ENCODE data around the gene PAPOLB. TPM values are rescaled to one million over a fixed set of nuclear protein-coding genes. Genes with fewer than 3 reads are reported as not detected.

The PAPOLB gene
- total and polyA plus RNA-seq, 2 donors (not counting 3 experiments of a cell fraction or from before 2014, with no cell fraction given): 0.07 TPM; not detected in 1

- H3K9ac ChIP-seq (replicated peaks; ENCODE audit: extremely low read depth, insufficient read depth, low read length): no peak overlapping the region
- no peaks in the 10 kb centered on the region for H3K9me1 ChIP-seq (replicated peaks; ENCODE audit: control insufficient read depth, extremely low read depth, insufficient read depth, low read length)
- no peak for TF ChIP-seq JUN (IDR thresholded peaks at IDR 0.05; ENCODE audit: borderline replicate concordance, insufficient read depth, insufficient read length, low read depth)
- TF ChIP-seq CTCF (IDR thresholded peaks at IDR 0.05; ENCODE audit: extremely low read depth in 1 of 2, insufficient read depth in 1 of 2, low read depth in 1 of 2, low read length in 2 of 2): no peak
- TF ChIP-seq EZH2 (IDR thresholded peaks at IDR 0.05; ENCODE audit: borderline replicate concordance, low read depth, low read length, severe bottlenecking): no peak
- no peak for TF ChIP-seq FOS (IDR thresholded peaks at IDR 0.05; ENCODE audit: borderline replicate concordance, insufficient read depth, low read length)
- TF ChIP-seq POLR2A (IDR thresholded peaks at IDR 0.05; ENCODE audit: low read depth, low read length): no peak
- no peak for TF ChIP-seq MYC (IDR thresholded peaks at IDR 0.05; ENCODE audit: low read depth, low read length)
- no peak for TF ChIP-seq MAX (IDR thresholded peaks at IDR 0.05; ENCODE audit: insufficient read depth, insufficient read length)
- TF ChIP-seq GATA2 (IDR thresholded peaks at IDR 0.05; ENCODE audit: insufficient read depth, insufficient read length, low read depth, low read length): no peak
- no peak for TF ChIP-seq POLR2AphosphoS5 (IDR thresholded peaks at IDR 0.05; ENCODE audit: insufficient read depth, low read depth, low read length)
- H2AFZ ChIP-seq (ENCODE audit: low read depth, low read length): no peak overlapping the region
- FAIRE-seq: no peak
- H3K27ac ChIP-seq (ENCODE audit: insufficient read depth, low read depth, low read length): no peak overlapping the region
- intact Hi-C loops (cut with micrococcal nuclease): no loop called here
- no peaks in the 10 kb centered on the region for H4K20me1 ChIP-seq (replicated peaks; ENCODE audit: control insufficient read depth, extremely low read depth, insufficient read depth, low read length)
- no TSS peak for BruUV-seq (replicated peaks)
- H3K27me3 ChIP-seq (ENCODE audit: control insufficient read depth in 2 of 2, insufficient read depth in 2 of 2, low read length in 2 of 2): no peaks in the 10 kb centered on the region
- H3K36me3 ChIP-seq (ENCODE audit: control insufficient read depth in 2 of 2, extremely low read depth in 1 of 2, insufficient read depth in 2 of 2, low read length in 2 of 2): no peaks in the 10 kb centered on the region
- DNase-seq (ENCODE audit: low read depth, low spot score): no peak
- H3K79me2 ChIP-seq (ENCODE audit: control insufficient read depth, insufficient read depth, low read length): no peaks in the 10 kb centered on the region
- no peak overlapping the region for H3K4me2 ChIP-seq (ENCODE audit: insufficient read depth, low read length)
- no peak overlapping the region for H3K4me3 ChIP-seq (replicated peaks in 1 of 3; ENCODE audit: insufficient read depth in 1 of 3, low read depth in 1 of 3, low read length in 3 of 3)
- H3K4me1 ChIP-seq (ENCODE audit: control insufficient read depth, extremely low read depth, insufficient read depth, low read length): no peaks in the 10 kb centered on the region
- dilution Hi-C loops (cut with MboI; ENCODE audit: extremely low pct_ligation_motif_present, low sequenced_read_pairs): no loop called here
- ChIA-PET POLR2A (no interaction called here), CTCF (no interaction called here)
- H3K9me3 ChIP-seq (replicated peaks; ENCODE audit: control insufficient read depth, insufficient read depth, low read length): no peaks in the 10 kb centered on the region
These were observed 10.3 kb upstream of the PAPOLB start for GRCh38 chr7:4871930-4872675.
